ENCODE results near the gene NGEF.

DNA sequence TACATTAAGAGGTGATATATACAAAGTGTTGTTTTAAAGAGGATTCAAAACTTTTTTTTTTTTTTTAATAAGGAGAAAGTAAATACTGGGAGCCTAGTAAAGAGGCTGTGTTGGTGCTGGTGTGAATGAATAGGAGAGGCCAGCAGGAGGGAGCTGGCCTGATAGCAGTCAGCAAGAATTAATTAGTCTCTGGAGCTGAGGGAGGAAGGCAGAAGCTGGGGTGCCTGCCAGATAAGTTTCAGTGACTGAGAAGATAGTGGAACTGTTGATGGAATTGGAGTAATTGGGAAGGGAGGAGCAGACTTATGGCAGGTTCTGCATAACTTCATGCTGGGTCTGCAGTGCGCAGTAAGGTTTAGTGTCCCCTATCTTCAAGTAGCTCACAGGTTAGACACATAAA lies 179.2 kb downstream of the NGEF start:
- TF ChIP-seq POLR2AphosphoS5 (IDR thresholded peaks at IDR 0.05; ENCODE audit: low read depth, low read length): no peak
- TF ChIP-seq TAF1 (IDR thresholded peaks at IDR 0.05; ENCODE audit: borderline replicate concordance, insufficient read depth, low read length): no peak
